T-helper 2 cell (primary cell): ENCODE data around the gene TANGO2.

Source experiments
- DNase-seq, 5 experiments: peaks; one replicate each; pipeline versions ENCODE4 v3.0.0 to v3.0.0-alpha.2; 2012 to 2022

The TANGO2 gene

GRCh38 chr22:20027966-20028854 lies 7.3 kb downstream of the TANGO2 start:
- DNase-seq, result no peak

DNA sequence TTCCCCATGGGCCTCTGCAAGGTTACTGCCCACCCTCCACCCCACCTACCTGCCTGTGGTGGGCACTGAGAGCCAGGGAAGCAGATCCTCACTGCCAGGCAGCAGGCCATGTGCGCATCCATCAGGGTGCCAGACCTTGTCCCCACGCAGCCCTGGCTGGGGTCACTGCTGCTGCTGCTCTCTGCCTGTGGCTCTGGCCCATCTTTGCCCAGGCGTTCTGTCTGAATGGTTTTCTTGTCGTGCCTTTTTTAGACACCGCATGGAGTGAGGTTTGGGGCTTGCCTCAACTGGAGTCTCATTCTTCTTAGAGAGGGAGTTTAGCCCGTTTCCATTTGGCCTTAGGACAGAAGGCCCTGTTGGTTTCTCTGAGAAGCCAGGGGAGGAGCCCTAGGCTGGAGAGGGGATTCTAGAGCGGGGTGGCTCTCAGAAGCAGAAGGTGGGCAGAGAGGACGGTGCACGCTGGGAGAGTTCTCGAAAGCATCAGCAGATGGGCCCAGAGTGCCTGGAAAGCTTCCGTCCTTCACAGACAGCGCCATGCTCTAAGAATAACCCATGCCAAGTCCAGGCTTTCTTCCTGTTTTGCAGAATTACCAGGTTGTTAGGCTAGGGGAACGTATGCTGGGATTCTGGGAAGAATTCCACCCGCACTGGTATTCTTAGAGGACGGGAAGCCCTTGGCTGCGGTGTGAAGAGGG lies 8.1 kb downstream of the TANGO2 start:
- no peak for DNase-seq

DNA sequence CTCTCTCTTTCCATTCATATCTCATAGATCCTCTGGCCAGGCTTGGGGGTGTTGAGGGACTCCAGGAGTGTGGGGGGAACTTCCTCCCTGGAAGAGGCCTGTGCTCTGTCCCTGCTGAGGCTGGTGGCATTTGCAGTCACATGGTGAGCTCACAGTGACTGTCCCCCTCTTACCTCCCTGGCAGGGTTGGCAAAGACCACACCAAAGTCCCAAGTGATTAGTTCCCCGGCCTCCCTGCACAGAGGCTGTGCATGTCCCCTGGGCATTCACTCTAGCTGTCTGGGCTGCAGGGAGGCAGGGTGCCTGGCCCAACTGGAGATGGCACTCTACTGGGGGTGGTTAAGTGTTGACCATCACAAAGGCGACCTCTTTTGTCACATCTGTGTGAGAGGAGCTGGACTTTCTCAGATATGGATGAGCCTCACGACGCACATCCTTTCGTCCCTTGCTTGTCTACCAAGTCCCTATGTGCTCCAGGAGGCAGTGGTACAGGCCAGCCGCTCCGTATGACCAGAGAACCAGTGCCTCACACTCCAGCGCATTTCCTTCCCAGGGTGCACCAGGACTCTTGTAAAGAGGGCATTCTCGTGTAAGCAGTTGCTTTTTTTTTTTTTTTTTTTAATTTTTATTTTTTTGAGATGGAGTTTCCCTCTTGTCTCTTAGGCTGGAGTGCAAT lies 8.8 kb downstream of the TANGO2 start:
- no peak for DNase-seq

DNA sequence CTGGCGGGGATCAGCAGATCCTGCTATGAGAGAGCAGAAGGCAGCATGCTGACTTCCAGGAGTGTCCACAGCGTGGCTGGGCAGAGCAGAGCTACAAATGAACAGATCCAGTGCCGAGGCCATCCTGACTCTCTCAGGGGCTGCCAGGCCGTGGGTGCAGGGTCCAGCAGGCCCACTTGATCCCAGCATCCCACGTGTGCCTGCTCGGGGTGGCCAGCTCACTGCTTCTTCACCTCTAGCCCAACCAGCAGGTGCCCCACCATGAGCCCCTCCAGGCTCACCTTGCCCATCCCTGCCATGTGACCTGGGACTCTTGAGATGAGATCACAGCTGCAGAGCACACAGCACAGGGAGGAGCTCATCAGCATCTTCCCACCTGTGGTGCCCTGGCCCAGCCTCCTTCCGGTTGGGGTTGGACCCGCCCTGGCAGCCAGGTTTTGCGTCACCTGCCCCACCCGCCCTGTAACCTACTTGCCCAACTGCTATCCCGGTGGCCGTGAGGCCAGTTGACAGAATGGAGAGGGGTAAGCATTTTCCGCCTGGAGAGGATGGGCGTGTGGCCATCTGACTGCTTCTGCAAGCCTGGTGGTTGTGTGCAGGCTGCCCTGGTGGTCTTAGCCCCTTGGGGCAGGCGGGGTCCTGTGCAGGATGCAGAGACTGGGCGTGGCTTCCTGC lies 11.0 kb downstream of the TANGO2 start:
- DNase-seq, result peak in 4 of 5 experiments; percentile 13 to 59 (median 49)

DNA sequence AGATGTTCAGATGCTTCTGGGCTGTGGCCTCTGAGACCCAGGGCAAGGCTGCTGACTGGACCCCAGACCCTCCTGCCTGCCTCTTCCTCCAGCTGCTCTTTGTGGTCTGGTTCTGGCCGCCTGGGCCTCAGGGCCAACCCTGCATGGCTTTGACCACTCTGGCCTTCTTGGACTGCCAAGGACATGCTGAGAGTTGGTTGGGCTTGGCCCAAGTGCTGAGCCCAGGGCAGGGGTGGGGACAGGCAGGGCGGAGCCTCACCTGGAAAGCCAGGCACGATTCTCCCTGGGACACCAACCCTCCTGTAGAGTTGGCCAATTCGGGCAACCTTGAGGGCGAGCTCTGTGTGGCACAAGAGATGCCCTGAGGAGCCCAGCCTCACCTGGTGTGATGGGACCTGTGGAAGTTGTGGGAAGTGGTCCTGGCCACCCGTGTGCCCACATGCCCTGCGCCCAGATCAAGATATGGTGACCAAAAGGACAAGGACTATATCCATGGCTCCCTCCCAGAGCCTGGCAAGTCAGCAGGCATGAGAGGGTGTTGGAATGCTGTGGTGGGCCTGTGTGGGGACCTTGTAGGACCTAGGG lies 11.6 kb downstream of the TANGO2 start:
- no peak for DNase-seq

GRCh38 chr22:20033045-20033706 lies 12.3 kb downstream of the TANGO2 start:
- no peak for DNase-seq

- DNase-seq, result no peak
Measured at GRCh38 chr22:20034143-20034542, 13.2 kb downstream of the TANGO2 start.

- no peak for DNase-seq
Measured at GRCh38 chr22:20035375-20036083, 14.6 kb downstream of the TANGO2 start.

- no peak for DNase-seq
Measured at GRCh38 chr22:20036084-20036482, 15.2 kb downstream of the TANGO2 start.

GRCh38 chr22:20036535-20037392 lies 15.9 kb downstream of the TANGO2 start:
- no peak for DNase-seq

DNA sequence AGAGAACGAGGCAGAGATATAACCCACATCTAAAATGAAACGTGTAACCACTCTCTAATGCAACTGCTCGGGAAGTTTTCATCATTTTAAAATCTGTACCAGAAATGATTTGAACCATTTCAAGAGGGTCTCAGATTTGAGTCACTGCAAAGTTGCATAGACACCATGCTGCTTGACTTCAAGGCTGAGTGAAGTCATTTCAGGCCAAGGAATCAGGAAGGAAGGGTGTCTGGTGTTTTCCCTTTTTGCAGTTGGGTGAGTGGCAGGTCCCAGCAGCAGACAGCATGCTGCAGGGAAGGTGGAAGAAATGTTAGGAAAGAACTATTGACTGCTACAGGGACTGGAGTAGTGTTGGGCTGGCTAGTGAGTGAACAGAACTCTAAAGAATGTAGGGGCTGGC lies 16.5 kb downstream of the TANGO2 start:
- DNase-seq, result no peak

GRCh38 chr22:20038574-20038973 lies 17.7 kb downstream of the TANGO2 start:
- no peak for DNase-seq

GRCh38 chr22:20039683-20040325 lies 18.9 kb downstream of the TANGO2 start:
- DNase-seq, result no peak

- DNase-seq, result no peak
Measured at GRCh38 chr22:20040327-20041200, 19.7 kb downstream of the TANGO2 start.

DNA sequence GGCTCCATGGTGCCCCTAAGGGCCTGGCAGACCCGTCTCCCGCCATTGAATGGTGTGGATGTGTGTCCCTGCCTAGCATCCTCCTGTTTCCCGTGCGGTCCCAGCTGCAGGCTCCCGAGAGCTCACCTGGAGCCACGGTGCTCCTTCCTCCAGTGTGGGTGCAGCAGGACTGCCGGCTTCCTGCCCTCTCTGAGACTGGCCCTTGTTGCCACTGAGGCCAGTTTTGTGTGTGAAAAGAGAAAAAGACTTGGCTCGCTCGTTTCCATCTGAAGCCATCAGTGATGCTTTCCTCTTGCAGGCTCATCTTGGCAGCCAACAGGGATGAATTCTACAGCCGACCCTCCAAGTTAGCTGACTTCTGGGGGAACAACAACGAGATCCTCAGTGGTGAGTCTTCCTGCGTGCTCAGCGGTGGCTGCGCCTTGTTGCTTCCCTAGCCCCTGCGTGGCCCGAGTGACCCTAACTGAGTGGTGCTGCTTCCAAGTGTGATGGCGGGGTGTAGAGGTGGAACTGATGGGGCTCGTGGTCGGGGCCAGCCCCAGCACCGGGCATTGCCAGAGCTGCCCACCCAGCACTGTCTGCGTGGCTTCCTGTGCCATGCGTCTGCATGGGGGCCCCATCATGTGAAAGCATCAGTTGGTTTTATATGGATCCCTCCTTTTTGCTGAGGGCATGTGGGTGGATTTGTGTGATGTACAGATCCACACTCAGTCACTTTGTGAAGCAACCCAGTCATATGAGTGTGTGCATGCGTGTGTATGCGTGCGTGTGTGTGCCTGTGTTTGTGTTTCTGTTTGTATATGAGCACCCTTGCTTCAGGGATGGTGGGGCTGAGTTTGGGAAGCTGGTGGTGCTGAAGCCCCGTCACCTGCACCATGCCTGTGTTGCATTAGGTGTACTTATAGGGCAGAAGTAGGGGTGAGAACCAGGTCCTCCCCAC lies 22.4 kb downstream of the TANGO2 start:
- DNase-seq, result no peak

- no peak for DNase-seq
Measured at GRCh38 chr22:20043997-20044342, 23.1 kb downstream of the TANGO2 start.

- no peak for DNase-seq
Measured at GRCh38 chr22:20044495-20045151, 23.7 kb downstream of the TANGO2 start.
